Measurements from ENCODE around the gene C1QTNF12.
"Not testable (repeated sequence)": the region's sequence is repeated elsewhere in the genome, so short reads cannot be mapped to it uniquely, and the experiment has no call there.

C1QTNF12 gene

GRCh38 chr1:1248009-1248913, 1.7 kb upstream of the C1QTNF12 start:
- peaks cover 13% of the 10 kb centered on the region for H3K27me3 ChIP-seq (ENCODE audit: control insufficient read depth, insufficient read depth, low read length)
- not testable (repeated sequence) for H3K36me3 ChIP-seq (ENCODE audit: control insufficient read depth, insufficient read depth, low read length); H3K27ac ChIP-seq (ENCODE audit: low read depth, low read length); H3K9ac ChIP-seq (ENCODE audit: low read length); H3K4me3 ChIP-seq (ENCODE audit: low read length); H3K4me1 ChIP-seq (ENCODE audit: control insufficient read depth, insufficient read depth, low read length)

- peaks cover 13% of the 10 kb centered on the region for H3K27me3 ChIP-seq (ENCODE audit: control insufficient read depth, insufficient read depth, low read length)
- no peak overlapping the region for H3K9ac ChIP-seq (ENCODE audit: low read length)
Measured at GRCh38 chr1:1247341-1247913, 905 bp upstream of the C1QTNF12 start.

GRCh38 chr1:1245817-1246576, 525 bp downstream of the C1QTNF12 start:
- H3K36me3 ChIP-seq (ENCODE audit: control insufficient read depth, insufficient read depth, low read length), result no peaks in the 10 kb centered on the region
- H3K27ac ChIP-seq (ENCODE audit: low read depth, low read length), result no peak overlapping the region
- H3K4me3 ChIP-seq (ENCODE audit: low read length), result no peak overlapping the region
- no peak overlapping the region for H3K9ac ChIP-seq (ENCODE audit: low read length)
- H3K4me1 ChIP-seq (ENCODE audit: control insufficient read depth, insufficient read depth, low read length), result no peaks in the 10 kb centered on the region
- peaks cover 13% of the 10 kb centered on the region for H3K27me3 ChIP-seq (ENCODE audit: control insufficient read depth, insufficient read depth, low read length)

More at GRCh38 chr1:1247341-1247913, 905 bp upstream of the C1QTNF12 start:
- no peak overlapping the region for H3K27ac ChIP-seq (ENCODE audit: low read depth, low read length)
- H3K4me1 ChIP-seq (ENCODE audit: control insufficient read depth, insufficient read depth, low read length), result no peaks in the 10 kb centered on the region
- H3K36me3 ChIP-seq (ENCODE audit: control insufficient read depth, insufficient read depth, low read length), result no peaks in the 10 kb centered on the region
- no peak overlapping the region for H3K4me3 ChIP-seq (ENCODE audit: low read length)

GRCh38 chr1:1245178-1245816, 1.2 kb downstream of the C1QTNF12 start:
- peaks cover 13% of the 10 kb centered on the region for H3K27me3 ChIP-seq (ENCODE audit: control insufficient read depth, insufficient read depth, low read length)
- H3K4me1 ChIP-seq (ENCODE audit: control insufficient read depth, insufficient read depth, low read length), result no peaks in the 10 kb centered on the region
- H3K9ac ChIP-seq (ENCODE audit: low read length), result no peak overlapping the region
- no peaks in the 10 kb centered on the region for H3K36me3 ChIP-seq (ENCODE audit: control insufficient read depth, insufficient read depth, low read length)
- H3K4me3 ChIP-seq (ENCODE audit: low read length), result no peak overlapping the region
- no peak overlapping the region for H3K27ac ChIP-seq (ENCODE audit: low read depth, low read length)

- Histone ChIP-seq H3K27me3 (ENCODE audit: control insufficient read depth, insufficient read depth, low read length) (peaks cover 23% of the 10 kb centered on the region), H3K27ac (ENCODE audit: low read depth, low read length) (no peak overlapping the region), H3K4me1 (ENCODE audit: control insufficient read depth, insufficient read depth, low read length) (no peaks in the 10 kb centered on the region), H3K9ac (ENCODE audit: low read length) (no peak overlapping the region), H3K4me3 (ENCODE audit: low read length) (peak overlapping the region; percentile 37), H3K36me3 (ENCODE audit: control insufficient read depth, insufficient read depth, low read length) (no peaks in the 10 kb centered on the region)
Measured at GRCh38 chr1:1244192-1244811, 2.2 kb downstream of the C1QTNF12 start.

GRCh38 chr1:1243807-1244191, 2.7 kb downstream of the C1QTNF12 start:
- peak overlapping the region; percentile 37 for H3K4me3 ChIP-seq (ENCODE audit: low read length)

GRCh38 chr1:1243266-1243660, 3.3 kb downstream of the C1QTNF12 start:
- Histone ChIP-seq H3K27me3 (ENCODE audit: control insufficient read depth, insufficient read depth, low read length) (peaks cover 29% of the 10 kb centered on the region), H3K4me1 (ENCODE audit: control insufficient read depth, insufficient read depth, low read length) (no peaks in the 10 kb centered on the region), H3K4me3 (ENCODE audit: low read length) (no peak overlapping the region)

More at GRCh38 chr1:1243807-1244191, 2.7 kb downstream of the C1QTNF12 start:
- no peaks in the 10 kb centered on the region for H3K36me3 ChIP-seq (ENCODE audit: control insufficient read depth, insufficient read depth, low read length)
- H3K4me1 ChIP-seq (ENCODE audit: control insufficient read depth, insufficient read depth, low read length), result no peaks in the 10 kb centered on the region
- H3K27me3 ChIP-seq (ENCODE audit: control insufficient read depth, insufficient read depth, low read length), result peaks cover 25% of the 10 kb centered on the region
- no peak overlapping the region for H3K9ac ChIP-seq (ENCODE audit: low read length)
- no peak overlapping the region for H3K27ac ChIP-seq (ENCODE audit: low read depth, low read length)

GRCh38 chr1:1242461-1243265, 3.9 kb downstream of the C1QTNF12 start:
- H3K27ac ChIP-seq (ENCODE audit: low read depth, low read length), result no peak overlapping the region
- H3K4me1 ChIP-seq (ENCODE audit: control insufficient read depth, insufficient read depth, low read length), result no peaks in the 10 kb centered on the region
- H3K27me3 ChIP-seq (ENCODE audit: control insufficient read depth, insufficient read depth, low read length), result peaks cover 33% of the 10 kb centered on the region
- no peaks in the 10 kb centered on the region for H3K36me3 ChIP-seq (ENCODE audit: control insufficient read depth, insufficient read depth, low read length)
- no peak overlapping the region for H3K9ac ChIP-seq (ENCODE audit: low read length)
- no peak overlapping the region for H3K4me3 ChIP-seq (ENCODE audit: low read length)

More at GRCh38 chr1:1243266-1243660, 3.3 kb downstream of the C1QTNF12 start:
- no peak overlapping the region for H3K9ac ChIP-seq (ENCODE audit: low read length)
- no peaks in the 10 kb centered on the region for H3K36me3 ChIP-seq (ENCODE audit: control insufficient read depth, insufficient read depth, low read length)
- H3K27ac ChIP-seq (ENCODE audit: low read depth, low read length), result no peak overlapping the region

GRCh38 chr1:1241588-1242219, 4.8 kb downstream of the C1QTNF12 start:
- H3K9ac ChIP-seq (ENCODE audit: low read length), result no peak overlapping the region
- no peaks in the 10 kb centered on the region for H3K36me3 ChIP-seq (ENCODE audit: control insufficient read depth, insufficient read depth, low read length)
- no peaks in the 10 kb centered on the region for H3K4me1 ChIP-seq (ENCODE audit: control insufficient read depth, insufficient read depth, low read length)
- H3K27ac ChIP-seq (ENCODE audit: low read depth, low read length), result no peak overlapping the region
- H3K27me3 ChIP-seq (ENCODE audit: control insufficient read depth, insufficient read depth, low read length), result peaks cover 27% of the 10 kb centered on the region
- H3K4me3 ChIP-seq (ENCODE audit: low read length), result no peak overlapping the region

- H3K36me3 ChIP-seq (ENCODE audit: control insufficient read depth, insufficient read depth, low read length), result no peaks in the 10 kb centered on the region
- H3K27me3 ChIP-seq (ENCODE audit: control insufficient read depth, insufficient read depth, low read length), result peaks cover 27% of the 10 kb centered on the region
- H3K4me1 ChIP-seq (ENCODE audit: control insufficient read depth, insufficient read depth, low read length), result no peaks in the 10 kb centered on the region
- no peak overlapping the region for H3K27ac ChIP-seq (ENCODE audit: low read depth, low read length)
- no peak overlapping the region for H3K9ac ChIP-seq (ENCODE audit: low read length)
- no peak overlapping the region for H3K4me3 ChIP-seq (ENCODE audit: low read length)
Measured at GRCh38 chr1:1240822-1241587, 5.5 kb downstream of the C1QTNF12 start.

Data from rectal smooth muscle tissue (tissue), 1 donor.